Erythroblast (primary cell): ENCODE data around the gene LIN52.

ENCODE experiments used
- GATA1 ChIP-seq: IDR thresholded peaks from 2 replicates; pipeline ENCODE4 v1.6.1; 2011; ENCODE audit warnings: low read depth, mild to moderate bottlenecking, control low read depth, low read length, moderate library complexity
- POLR2A ChIP-seq: IDR thresholded peaks from 2 replicates; pipeline ENCODE4 v1.6.1; 2011; ENCODE audit warnings: mild to moderate bottlenecking, low read length

- no peak for TF ChIP-seq POLR2A
- TF ChIP-seq GATA1, result no peak
Observed at GRCh38 chr14:74042296-74042695, 42.5 kb upstream of the LIN52 start.
